GM12878 (cell line): ENCODE measurements around the gene ETV6.

Experiments
- ATF2 ChIP-seq: IDR thresholded peaks from 2 replicates; pipeline ENCODE4 v1.6.1; 2012; ENCODE audit warnings: low read length, inconsistent platforms
- BCL3 ChIP-seq: IDR thresholded peaks from 2 replicates; pipeline ENCODE4 v1.6.1; 2011; ENCODE audit warnings: borderline replicate concordance, low read depth, mild to moderate bottlenecking, moderate library complexity, low read length; ENCODE audit not compliant: insufficient read depth, poor library complexity, severe bottlenecking
- CHD1 ChIP-seq: IDR thresholded peaks from 2 replicates; pipeline ENCODE4 v1.6.1; 2012; ENCODE audit warnings: low read depth, low read length, improper control_type of control experiment
- CTCF ChIP-seq, 3 experiments: IDR thresholded peaks in 2 of 3; conservative IDR thresholded peaks in 1 of 3; 2 replicates each; pipeline ENCODE4 v1.5.1; 2011; ENCODE audit warnings: low read depth in 3 of 3, low read length in 3 of 3, mild to moderate bottlenecking in 3 of 3, control low read depth in 2 of 3, moderate library complexity in 2 of 3, inconsistent platforms in 1 of 3, mixed read lengths in 1 of 3; ENCODE audit not compliant: control insufficient read depth in 2 of 3, insufficient read depth in 1 of 3; ENCODE audit errors: extremely low read depth in 1 of 3
- EP300 ChIP-seq, 2 experiments: fragments of 150-350 bp in 1 of 2; IDR thresholded peaks; 2 replicates each; pipeline ENCODE4 v1.6.1; 2011 to 2012; ENCODE audit warnings: low read depth in 2 of 2, low read length in 2 of 2, borderline replicate concordance in 1 of 2, improper control_type of control experiment in 1 of 2, inconsistent platforms in 1 of 2; ENCODE audit not compliant: control insufficient read depth in 1 of 2
- FOXM1 ChIP-seq: IDR thresholded peaks from 2 replicates; pipeline ENCODE4 v1.6.1; 2012; ENCODE audit warnings: low read depth, mild to moderate bottlenecking, inconsistent platforms, low read length, moderate library complexity
- GABPA ChIP-seq: IDR thresholded peaks from 2 replicates; pipeline ENCODE4 v1.6.1; 2014; ENCODE audit warnings: antibody characterized with exemption, low read depth, mild to moderate bottlenecking, inconsistent platforms
- MXI1 ChIP-seq: fragments of 150-350 bp; IDR thresholded peaks from 2 replicates; pipeline ENCODE4 v1.6.1; 2011; ENCODE audit warnings: low read depth, mild to moderate bottlenecking, inconsistent platforms, low read length, improper control_type of control experiment
- PAX5 ChIP-seq: IDR thresholded peaks from 2 replicates; pipeline ENCODE4 v1.6.1; 2011; ENCODE audit warnings: low read depth, low read length, borderline replicate concordance
- PML ChIP-seq: IDR thresholded peaks from 2 replicates; pipeline ENCODE4 v1.6.1; 2012; ENCODE audit warnings: low read length, inconsistent platforms
- RAD21 ChIP-seq: IDR thresholded peaks from 2 replicates; pipeline ENCODE4 v1.6.1; 2011; ENCODE audit warnings: mild to moderate bottlenecking, low read depth, low read length, moderate library complexity; ENCODE audit not compliant: insufficient read depth
- ZBTB4 ChIP-seq: fragments of 450-650 bp; formaldehyde crosslinking; IDR thresholded peaks from 2 replicates; pipeline ENCODE4 v1.4.0; 2022; ENCODE audit warnings: mild to moderate bottlenecking, moderate library complexity

- TF ChIP-seq CTCF (IDR thresholded peaks at IDR 0.05 in 2 of 3, conservative IDR thresholded peaks at IDR 0.05 in 1 of 3; ENCODE audit: control insufficient read depth in 2 of 3, extremely low read depth in 1 of 3, insufficient read depth in 1 of 3, low read depth in 3 of 3, low read length in 3 of 3) (peak; percentile 19 to 38 (median 20); a peak in 4 of 6 replicates), ZBTB4 (CRISPR knock-in tag) (no peak), RAD21 (peak; percentile 34; the same call in 1 of the 2 replicates), CHD1 (no peak), GABPA (no peak), EP300 (IDR thresholded peaks at IDR 0.05; ENCODE audit: borderline replicate concordance in 1 of 2, control insufficient read depth in 1 of 2, low read depth in 2 of 2, low read length in 2 of 2) (no peak), ATF2 (peak; percentile 31; the same call in 1 of the 2 replicates), BCL3 (no peak), PML (no peak; the same call in 1 of the 2 replicates), MXI1 (0 out of 2 replicates have a peak, but pooled peaks have one; percentile 6), FOXM1 (no peak), PAX5 (no peak)
Measured at GRCh38 chr12:11812586-11813437, 163.3 kb downstream of the ETV6 start.
